Spinal cord (tissue), 10 donors: ENCODE measurements around the gene MIPOL1. TPM values are rescaled to one million over a fixed set of nuclear protein-coding genes. Genes with fewer than 3 reads are reported as not detected.
A peak's percentile ranks its signal among the peaks of the same experiment; 100 is the strongest.
"Not testable (repeated sequence)": the region's sequence is repeated elsewhere in the genome, so short reads cannot be mapped to it uniquely, and the experiment has no call there.

Experiments used
- DNase-seq, 6 donors: peaks; one replicate each; pipeline versions ENCODE4 v3.0.0 to v3.0.0-alpha.2; 2013 to 2015; ENCODE audit warnings: low spot score in 6 of 6, low read depth in 4 of 6
- H3K27ac ChIP-seq: one replicate; pipeline ENCODE4 v1.5.1; 2013; ENCODE audit warnings: low read depth, low read length, control low read depth
- H3K27me3 ChIP-seq: one replicate; pipeline ENCODE4 v1.6.1; 2013; ENCODE audit warnings: low read length; ENCODE audit not compliant: control insufficient read depth, insufficient read depth
- H3K36me3 ChIP-seq: one replicate; pipeline ENCODE4 v1.6.1; 2013; ENCODE audit warnings: low read length; ENCODE audit not compliant: control insufficient read depth, insufficient read depth
- H3K4me1 ChIP-seq: one replicate; pipeline ENCODE4 v1.6.1; 2013; ENCODE audit warnings: low read length; ENCODE audit not compliant: control insufficient read depth, insufficient read depth
- H3K4me3 ChIP-seq: one replicate; pipeline ENCODE4 v1.5.1; 2013; ENCODE audit warnings: low read depth, low read length, control low read depth
- H3K9me3 ChIP-seq: one replicate; pipeline ENCODE4 v1.6.1; 2013; ENCODE audit warnings: low read length; ENCODE audit not compliant: control insufficient read depth, insufficient read depth
- WGBS: methylation state at CpG from one replicate; pipeline ENCODE4 v1.1.5; 2013; ENCODE audit warnings: missing lambda C conversion rate; ENCODE audit not compliant: insufficient coverage; 5-methylcytosine and 5-hydroxymethylcytosine counted together
- polyA plus RNA-seq, 2 donors: library from polyadenylated mRNA; unstranded; fragments of 120-200 nt; gene quantifications; one replicate each; pipeline ENCODE4 v1.2.1, GENCODE V29; 2013; ENCODE audit not compliant: insufficient read length in 2 of 2
- total RNA-seq, 2 donors: library from RNA; depleted of rRNA in 1 of 2; stranded (reverse); fragments of 120-200 nt in 1 of 2; fragments of >200 nt in 1 of 2; gene quantifications; one replicate each; pipeline versions ENCODE4 v1.2.3 to v1.2.4, GENCODE V29; 2013 to 2014
- donor health status: healthy.

MIPOL1 gene
- total and polyA plus RNA-seq, 4 donors, result 3.9 to 19.6 (median 11.0) TPM

- 100% methylated on average over 1 of the region's 3 CpGs for WGBS
- Histone ChIP-seq H3K27me3 (no peaks in the 10 kb centered on the region), H3K4me3 (no peak overlapping the region), H3K4me1 (no peaks in the 10 kb centered on the region), H3K9me3 (peaks cover 4% of the 10 kb centered on the region), H3K36me3 (no peaks in the 10 kb centered on the region), H3K27ac (no peak overlapping the region)
- DNase-seq, result no peak
These were observed 26.3 kb downstream of the MIPOL1 start for GRCh38 chr14:37223947-37224474.

DNA sequence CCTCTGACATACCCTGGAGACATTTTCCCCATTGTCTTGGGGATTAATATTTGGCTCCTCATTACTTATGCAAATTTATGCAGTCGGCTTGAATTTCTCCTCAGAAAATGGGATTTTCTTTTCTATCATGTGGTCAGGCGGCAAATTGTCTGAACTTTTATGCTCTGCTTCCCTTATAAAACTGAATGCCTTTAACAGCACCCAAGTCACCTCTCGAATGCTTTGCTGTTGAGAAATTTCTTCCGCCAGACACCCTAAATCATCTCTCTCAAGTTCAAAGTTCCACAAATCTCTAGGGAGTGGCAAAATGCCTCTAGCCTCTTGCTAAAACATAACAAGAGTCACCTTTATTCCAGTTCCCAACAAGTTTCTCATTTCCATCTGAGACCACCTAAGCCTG is 27.9 kb downstream of the MIPOL1 start:
- not testable (repeated sequence) for DNase-seq, H3K27me3 ChIP-seq, H3K27ac ChIP-seq, H3K4me3 ChIP-seq, H3K4me1 ChIP-seq, H3K36me3 ChIP-seq, H3K9me3 ChIP-seq
- 97% methylated on average over 4 of the region's 4 CpGs for WGBS

DNA sequence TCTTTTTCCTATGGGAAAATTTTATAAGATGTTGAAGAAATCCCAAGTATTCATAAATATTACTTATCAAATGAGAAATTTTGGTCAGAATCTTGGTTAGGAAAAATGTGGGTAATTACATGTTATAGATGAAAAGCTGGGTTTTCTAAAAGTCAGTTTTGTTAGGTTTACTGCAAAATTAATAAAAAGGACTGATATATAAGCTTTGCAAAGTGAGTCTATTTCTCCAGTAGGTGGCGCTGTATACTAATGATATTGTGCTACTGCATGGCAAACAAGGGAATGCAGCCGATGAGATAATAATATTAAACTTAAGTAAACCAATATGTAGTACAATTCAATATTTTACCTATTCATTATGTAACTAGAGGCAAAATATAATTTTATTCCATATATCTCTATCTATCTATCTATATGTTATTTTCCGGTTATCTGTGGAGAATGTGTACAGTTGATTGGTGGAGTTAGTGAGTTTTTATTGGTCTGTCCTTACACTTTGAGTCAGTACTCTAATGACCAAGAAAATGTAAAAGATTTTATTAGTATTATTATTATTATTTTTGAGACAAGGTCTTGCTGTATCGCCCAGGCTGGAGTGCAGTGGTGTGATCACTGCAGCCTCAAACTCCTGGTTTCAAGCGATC is 32.9 kb downstream of the MIPOL1 start:
- DNase-seq, result peak; percentile 15 to 90 (median 35)
- Histone ChIP-seq H3K9me3 (no peaks in the 10 kb centered on the region), H3K27me3 (no peaks in the 10 kb centered on the region), H3K27ac (no peak overlapping the region), H3K4me3 (no peak overlapping the region), H3K36me3 (no peaks in the 10 kb centered on the region), H3K4me1 (no peaks in the 10 kb centered on the region)
- no CpG with 5 or more reads among the region's 5 CpGs for WGBS

- DNase-seq, result peak in 3 of 6 donors; percentile 9 to 22 (median 21)
- Histone ChIP-seq H3K36me3 (no peaks in the 10 kb centered on the region), H3K9me3 (no peaks in the 10 kb centered on the region), H3K4me1 (no peaks in the 10 kb centered on the region), H3K4me3 (no peak overlapping the region), H3K27me3 (no peaks in the 10 kb centered on the region), H3K27ac (no peak overlapping the region)
- WGBS, result no CpG with 5 or more reads among the region's 1 CpG
These were observed 35.3 kb downstream of the MIPOL1 start for GRCh38 chr14:37232907-37233481.

GRCh38 chr14:37234222-37234621 is 36.5 kb downstream of the MIPOL1 start:
- H3K4me3 ChIP-seq, result no peak overlapping the region
- H3K27ac ChIP-seq, result no peak overlapping the region
- H3K36me3 ChIP-seq, result no peaks in the 10 kb centered on the region
- WGBS, result no CpG with 5 or more reads among the region's 3 CpGs
- H3K9me3 ChIP-seq, result no peaks in the 10 kb centered on the region
- no peaks in the 10 kb centered on the region for H3K27me3 ChIP-seq
- DNase-seq, result no peak
- no peaks in the 10 kb centered on the region for H3K4me1 ChIP-seq

- DNase-seq, H3K27me3 ChIP-seq, H3K9me3 ChIP-seq, H3K4me3 ChIP-seq, H3K36me3 ChIP-seq, H3K27ac ChIP-seq, H3K4me1 ChIP-seq: not testable (repeated sequence)
- WGBS, result 100% methylated on average over 1 of the region's 4 CpGs
These were observed 38.3 kb downstream of the MIPOL1 start for GRCh38 chr14:37236044-37236443.

- Histone ChIP-seq H3K9me3 (no peaks in the 10 kb centered on the region), H3K27me3 (no peaks in the 10 kb centered on the region), H3K4me1 (no peaks in the 10 kb centered on the region), H3K27ac (no peak overlapping the region), H3K4me3 (no peak overlapping the region), H3K36me3 (no peaks in the 10 kb centered on the region)
- DNase-seq, result no peak
These were observed 39.4 kb downstream of the MIPOL1 start for GRCh38 chr14:37237094-37237493.

DNA sequence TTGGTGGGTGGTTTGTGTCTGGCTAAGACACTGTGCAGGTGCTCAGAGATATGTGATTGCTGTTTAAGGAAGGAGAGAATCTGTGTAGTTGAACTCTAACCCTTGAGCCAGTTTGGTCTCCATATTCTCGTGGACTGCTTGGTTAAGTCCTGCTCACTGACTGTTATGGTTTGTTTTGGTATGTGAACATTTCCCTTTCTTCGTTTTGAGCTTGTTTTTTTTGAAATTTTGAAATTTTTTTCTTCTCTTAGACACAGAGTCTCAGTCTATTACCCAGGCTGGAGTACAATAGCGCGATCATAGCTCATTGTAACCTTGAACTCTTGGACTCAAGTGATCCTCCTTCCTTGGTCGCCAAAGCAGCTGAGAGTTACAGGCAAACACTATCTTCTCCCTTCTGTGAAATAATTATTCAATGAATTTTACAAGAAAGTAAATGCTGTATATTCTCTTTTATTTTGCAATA is 40.0 kb downstream of the MIPOL1 start:
- 100% methylated on average over 3 of the region's 5 CpGs for WGBS
- DNase-seq, result no peak
- Histone ChIP-seq H3K9me3 (no peaks in the 10 kb centered on the region), H3K4me1 (no peaks in the 10 kb centered on the region), H3K27me3 (no peaks in the 10 kb centered on the region), H3K36me3 (no peaks in the 10 kb centered on the region), H3K27ac (no peak overlapping the region), H3K4me3 (no peak overlapping the region)

DNA sequence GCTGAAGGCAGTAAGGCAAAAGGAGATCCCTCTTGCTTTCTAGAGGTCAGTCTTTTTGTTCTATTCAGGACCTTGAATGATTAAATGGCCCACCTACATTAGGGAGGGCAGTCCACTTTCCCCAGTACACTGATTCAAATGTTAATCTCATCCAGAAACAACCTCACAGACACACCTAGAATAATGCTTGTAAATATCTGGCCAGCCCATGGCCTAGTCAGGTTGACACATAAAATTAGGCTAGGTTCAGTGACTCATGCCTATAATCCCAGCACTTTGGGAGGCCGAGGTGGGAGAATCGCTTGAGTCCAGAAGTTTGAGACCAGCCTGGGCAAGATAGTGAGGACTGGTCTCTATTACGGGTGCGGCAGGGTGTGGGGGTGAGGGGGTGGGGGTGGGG is 43.5 kb downstream of the MIPOL1 start:
- no peaks in the 10 kb centered on the region for H3K4me1 ChIP-seq
- no peak overlapping the region for H3K27ac ChIP-seq
- WGBS, result 82% methylated on average over 2 of the region's 4 CpGs

GRCh38 chr14:37246427-37246829 is 48.7 kb downstream of the MIPOL1 start:
- DNase-seq, result peak; percentile 10 to 93 (median 44)
- Histone ChIP-seq H3K27ac (no peak overlapping the region), H3K27me3 (no peaks in the 10 kb centered on the region)

More for the DNA sequence above, 43.5 kb downstream of the MIPOL1 start:
- H3K9me3 ChIP-seq, result no peaks in the 10 kb centered on the region
- no peak overlapping the region for H3K4me3 ChIP-seq
- H3K27me3 ChIP-seq, result no peaks in the 10 kb centered on the region
- no peak for DNase-seq
- H3K36me3 ChIP-seq, result no peaks in the 10 kb centered on the region

More at GRCh38 chr14:37246427-37246829, 48.7 kb downstream of the MIPOL1 start:
- H3K4me3 ChIP-seq, result no peak overlapping the region
- no peaks in the 10 kb centered on the region for H3K9me3 ChIP-seq
- no peaks in the 10 kb centered on the region for H3K4me1 ChIP-seq
- no peaks in the 10 kb centered on the region for H3K36me3 ChIP-seq
